ENCODE data around the gene UNC5B.

Gene UNC5B

DNA sequence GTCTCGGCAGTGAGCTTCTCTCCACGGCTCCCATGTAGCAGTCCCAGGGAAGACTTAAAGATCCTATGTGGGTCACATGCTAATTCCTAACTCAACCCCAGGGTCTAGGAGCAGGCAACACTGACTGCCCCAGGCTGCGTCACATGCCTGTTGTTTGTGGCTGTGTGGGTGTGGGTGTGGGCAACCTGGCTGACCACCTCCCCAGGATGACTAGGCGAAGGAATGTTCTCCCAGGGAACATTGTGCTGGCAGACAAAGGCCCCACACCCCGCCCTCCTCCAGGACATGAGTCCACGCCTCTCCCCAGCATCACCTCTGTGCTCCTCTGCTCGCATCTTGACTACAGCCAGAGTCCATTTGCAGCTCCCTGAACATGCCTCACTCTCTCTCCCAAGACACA lies 137.0 kb downstream of the UNC5B start:
- no peak for FAIRE-seq

- no peak for FAIRE-seq
Observed at GRCh38 chr10:71351087-71351486, 138.7 kb downstream of the UNC5B start.

GRCh38 chr10:71351628-71352319 lies 139.4 kb downstream of the UNC5B start:
- no peak for FAIRE-seq

All from G401.6 (cell line).